Activated effector memory CD4-positive, alpha-beta T cell treated with Interleukin-2 at 50 U/mL for 16 hours (primary cell): ENCODE data around the gene PBX2.
A peak's percentile ranks its signal among the peaks of the same experiment; 100 is the strongest.

Source experiments
- DNase-seq: peaks from one replicate; pipeline ENCODE4 v3.0.0-alpha.2; 2020

Gene PBX2

DNA sequence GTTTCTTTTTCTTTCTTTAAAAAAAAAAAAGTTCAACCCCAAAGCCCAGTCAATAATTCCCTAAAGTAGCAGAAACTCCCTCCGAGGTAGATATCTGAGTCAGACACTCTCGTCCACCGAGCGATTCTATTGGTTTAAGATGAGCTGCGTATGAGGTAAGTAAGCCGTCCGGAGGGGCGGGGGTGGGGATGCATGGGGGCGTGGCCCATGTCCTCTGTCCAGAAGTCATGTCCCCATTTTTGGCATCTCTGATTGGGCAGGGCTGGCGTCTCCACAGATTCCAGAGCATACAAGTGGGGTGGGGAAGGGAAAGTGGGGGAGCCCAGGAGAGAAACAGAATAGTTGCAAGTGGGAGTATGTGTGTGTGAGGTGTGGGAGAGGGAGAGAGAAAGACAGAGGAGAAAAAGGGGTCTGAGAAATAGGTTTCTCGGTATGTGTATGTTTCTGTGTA, 4.3 kb downstream of the PBX2 start:
- peak; percentile 39 for DNase-seq

- DNase-seq = no peak
These were observed 5.8 kb downstream of the PBX2 start, which contains the start of gene AGER for GRCh38 chr6:32184084-32184640. Gene AGER, minus strand, starts transcription at chr6:32184253. Its CDS starts 31 bp downstream, at chr6:32184222.

DNA sequence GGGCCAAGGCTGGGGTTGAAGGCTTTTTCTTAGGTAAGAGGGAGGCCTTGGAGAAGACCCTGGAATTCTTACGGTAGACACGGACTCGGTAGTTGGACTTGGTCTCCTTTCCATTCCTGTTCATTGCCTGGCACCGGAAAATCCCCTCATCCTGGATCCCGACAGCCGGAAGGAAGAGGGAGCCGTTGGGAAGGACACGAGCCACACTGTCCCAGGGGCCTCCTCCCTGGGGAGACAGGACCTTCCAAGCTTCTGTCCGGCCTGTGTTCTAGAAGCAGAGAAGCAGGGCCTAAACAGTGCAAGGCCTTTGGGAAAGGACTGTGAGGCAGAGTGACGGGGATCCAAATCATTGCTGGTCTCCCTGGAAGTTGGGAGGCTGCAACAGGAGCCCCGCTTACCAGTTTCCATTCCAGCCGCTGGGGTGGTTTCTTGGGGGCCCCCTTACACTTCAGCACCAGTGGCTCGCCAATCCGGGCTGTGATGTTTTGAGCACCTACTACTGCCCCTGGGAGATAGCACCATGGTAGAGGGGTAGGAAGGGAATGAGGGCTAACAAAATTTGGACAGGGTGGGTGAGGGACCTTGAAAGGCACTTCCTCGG, 6.4 kb downstream of the PBX2 start:
- DNase-seq = no peak

- no peak for DNase-seq
These were observed 7.0 kb downstream of the PBX2 start for GRCh38 chr6:32183030-32183429.

GRCh38 chr6:32182555-32182981, 7.4 kb downstream of the PBX2 start:
- no peak for DNase-seq

GRCh38 chr6:32181915-32182529, 8.0 kb downstream of the PBX2 start:
- DNase-seq = no peak

DNA sequence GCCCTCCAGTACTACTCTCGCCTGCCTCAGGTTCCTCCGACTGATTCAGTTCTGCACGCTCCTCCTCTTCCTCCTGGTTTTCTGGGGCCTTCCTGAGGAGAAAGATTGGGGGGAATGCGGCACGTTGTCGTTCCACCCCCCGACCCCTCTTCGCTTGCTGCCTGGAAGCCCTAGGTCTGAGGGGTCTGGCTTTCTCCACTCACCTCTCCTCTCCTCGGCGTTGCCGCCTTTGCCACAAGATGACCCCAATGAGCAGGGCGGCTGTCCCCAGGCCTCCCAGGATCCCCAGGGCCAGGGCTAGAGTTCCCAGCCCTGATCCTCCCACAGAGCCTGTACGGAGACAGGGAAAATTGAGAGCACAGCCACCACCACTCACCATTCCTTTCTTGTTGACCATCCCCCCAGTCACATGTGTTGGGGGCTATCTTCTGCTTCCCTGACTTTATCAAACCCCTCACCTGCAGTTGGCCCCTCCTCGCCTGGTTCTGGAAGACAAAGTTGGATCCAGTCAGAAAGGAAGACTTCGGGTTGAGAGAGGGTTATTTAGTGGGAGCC, 8.8 kb downstream of the PBX2 start:
- DNase-seq = no peak

- DNase-seq = no peak
These were observed 10.1 kb downstream of the PBX2 start for GRCh38 chr6:32179766-32180405.

DNA sequence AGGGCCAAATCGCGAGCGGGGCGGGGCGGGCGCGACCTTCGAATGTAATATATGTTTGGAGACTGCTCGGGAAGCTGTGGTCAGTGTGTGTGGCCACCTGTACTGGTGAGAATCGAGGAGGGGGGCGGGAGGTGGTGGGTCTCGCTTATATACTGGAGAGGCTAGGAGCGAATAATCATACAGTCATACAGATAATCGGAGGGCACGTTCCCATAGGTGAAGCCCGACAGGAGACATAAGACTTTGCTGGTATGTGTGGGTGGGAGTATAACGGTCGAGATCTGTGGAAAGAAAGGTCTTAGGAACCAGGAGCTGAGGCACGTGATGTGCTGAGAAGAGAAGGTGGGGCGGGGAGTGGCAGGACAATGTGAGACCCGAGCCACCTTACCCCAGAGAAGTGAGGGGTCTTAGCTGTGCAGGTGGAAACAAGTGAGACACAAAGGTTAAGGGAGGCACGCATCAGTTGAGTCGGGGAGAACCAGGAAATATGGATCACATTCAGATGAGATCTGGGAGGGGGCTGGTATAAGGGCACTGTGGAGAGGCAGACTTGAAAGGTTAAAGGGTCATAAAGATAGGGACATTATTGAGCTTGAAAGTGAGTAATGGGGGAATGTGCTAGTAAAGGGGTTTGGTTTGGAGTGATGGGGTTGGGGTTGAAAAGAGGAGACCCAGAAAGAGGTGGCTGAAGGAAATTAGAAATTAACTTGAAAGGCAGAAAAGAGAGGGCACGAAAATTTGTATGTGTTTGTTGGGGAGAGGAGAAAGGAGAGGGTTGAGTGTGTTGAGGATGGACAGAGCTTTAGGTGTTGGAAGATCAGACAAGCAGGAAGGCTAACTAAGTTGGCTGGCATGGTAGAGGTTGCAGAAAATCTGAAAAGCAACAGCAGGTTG, 11.2 kb downstream of the PBX2 start:
- DNase-seq = no peak

DNA sequence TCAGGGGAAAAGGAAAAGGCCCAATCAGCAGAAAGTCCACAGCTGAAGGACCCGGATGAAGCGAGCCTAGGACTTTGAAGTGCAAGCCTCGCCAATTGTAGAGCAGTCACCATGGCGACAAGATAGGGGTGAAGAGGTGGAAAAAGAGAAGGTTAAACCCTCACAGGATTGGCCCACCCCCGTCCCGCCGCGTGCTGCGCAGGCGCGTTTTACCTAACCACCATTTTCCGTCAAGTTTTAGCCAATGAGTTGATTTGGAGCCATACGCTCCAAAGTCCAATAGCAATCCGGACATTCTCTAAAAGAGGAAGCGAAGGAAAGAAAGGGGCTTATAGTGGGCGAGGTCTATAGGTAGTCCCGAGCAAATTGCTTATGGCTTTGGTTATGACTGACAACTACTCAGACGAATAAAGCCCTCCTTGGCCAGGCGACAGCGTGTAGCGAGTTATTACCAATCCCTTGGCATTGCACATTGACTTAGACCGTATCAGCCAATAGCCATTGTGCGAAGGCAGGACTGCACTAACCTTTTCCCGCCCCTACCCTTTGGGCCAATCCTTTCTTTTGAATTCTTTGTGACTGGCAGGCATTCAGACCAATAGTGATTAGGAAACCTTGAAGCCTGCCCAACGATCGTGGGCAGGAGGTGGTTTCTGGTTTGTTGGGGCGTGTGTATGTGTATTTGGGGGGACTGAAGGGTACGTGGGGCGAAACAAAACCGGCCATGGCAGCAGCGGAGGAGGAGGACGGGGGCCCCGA, 12.0 kb downstream of the PBX2 start, which contains the start of gene RNF5:
Gene RNF5 (plus strand): TSS at position 618 of the 759 bp plus-strand sequence. CDS start 107 bp downstream, at position 725.
- peak; percentile 89 for DNase-seq

GRCh38 chr6:32177183-32177787, 12.7 kb downstream of the PBX2 start:
- peak; percentile 21 for DNase-seq

DNA sequence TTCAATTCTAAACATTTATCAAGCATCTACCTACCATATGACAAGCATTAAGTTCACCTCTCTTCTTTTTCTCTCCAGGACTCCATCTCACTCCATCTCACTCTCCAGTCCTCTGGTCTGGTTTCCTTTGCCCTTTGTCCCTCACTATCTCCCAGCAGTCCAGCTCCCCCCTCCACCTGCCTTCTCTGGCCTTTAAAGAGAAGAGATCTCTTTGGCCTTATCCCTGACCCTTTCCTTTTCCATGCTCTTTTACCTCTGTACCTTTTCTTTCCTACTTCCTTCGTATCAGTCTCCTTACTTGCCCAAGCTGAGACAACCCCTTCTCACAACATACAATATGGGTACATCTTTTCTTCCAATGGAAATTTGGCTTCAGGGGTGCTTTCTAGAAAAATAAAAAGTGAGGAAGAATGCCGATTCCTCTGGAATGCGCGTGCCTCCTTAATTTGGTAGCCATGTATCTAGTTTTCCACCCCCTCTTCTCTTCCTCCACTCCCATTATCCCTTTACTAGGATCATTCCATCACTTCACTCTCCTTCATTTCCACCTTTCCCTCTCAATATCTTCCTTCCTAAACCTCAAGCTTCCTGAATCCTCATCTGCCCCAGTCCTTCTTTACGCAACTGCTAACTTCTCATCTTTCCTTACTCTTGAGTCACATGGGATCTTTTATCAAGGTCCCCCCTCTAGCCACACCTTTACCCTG, 13.4 kb downstream of the PBX2 start:
- no peak for DNase-seq

- peak; percentile 97 for DNase-seq
These were observed 14.1 kb downstream of the PBX2 start, which contains the start of gene AGPAT1 for GRCh38 chr6:32175711-32176475. Gene AGPAT1, minus strand, starts transcription at chr6:32176084. Its CDS starts 4,588 bp downstream, at chr6:32171496.

- DNase-seq = no peak
These were observed 14.7 kb downstream of the PBX2 start for GRCh38 chr6:32175322-32175710.

DNA sequence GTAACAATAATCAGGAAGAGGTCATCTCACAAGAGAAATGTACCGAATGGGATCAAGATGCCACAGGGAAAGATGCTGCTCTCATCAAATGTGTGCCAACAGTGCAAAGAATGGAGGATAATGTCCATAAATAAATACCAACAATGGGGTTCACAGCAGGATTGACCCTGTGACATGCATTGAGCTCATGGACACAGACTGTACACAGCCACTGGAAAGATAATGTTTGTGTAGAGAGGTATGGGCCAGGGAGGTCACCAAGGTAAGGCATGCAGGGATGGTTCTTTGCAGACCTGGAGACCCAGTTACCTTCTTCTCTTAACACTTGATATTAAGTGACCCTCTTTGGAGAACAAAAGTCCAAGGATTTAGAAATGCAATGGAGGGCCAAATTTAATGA, 15.6 kb downstream of the PBX2 start:
- DNase-seq = no peak

GRCh38 chr6:32173051-32173727, 16.8 kb downstream of the PBX2 start:
- no peak for DNase-seq

DNA sequence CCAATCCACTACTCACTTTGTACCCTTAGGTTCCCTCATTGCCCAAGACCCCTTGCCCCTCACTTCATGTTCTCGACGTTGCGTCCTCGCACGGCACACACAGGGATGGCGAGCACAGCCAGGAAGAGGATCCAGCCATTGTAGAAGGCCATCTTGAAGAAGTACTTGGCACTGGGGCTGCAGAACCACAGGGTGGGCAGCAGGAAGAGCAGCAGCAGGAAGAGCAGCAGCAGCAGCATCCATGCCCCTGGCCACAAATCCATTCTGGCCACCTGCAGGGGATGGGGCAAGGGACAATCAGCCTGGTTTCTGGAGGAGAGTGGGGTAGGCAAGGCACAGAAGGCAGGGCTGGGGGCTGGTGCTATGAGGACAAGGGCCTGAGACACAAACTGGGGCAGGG, 18.8 kb downstream of the PBX2 start:
- no peak for DNase-seq

- DNase-seq = no peak
These were observed 19.7 kb downstream of the PBX2 start for GRCh38 chr6:32170294-32170693.
